HuH-7 (cell line): Measurements from ENCODE around the gene LDLRAP1.

ENCODE experiments used
- DNase-seq: peaks from one replicate; pipeline ENCODE4 v3.0.0; 2011; ENCODE audit warnings: low spot score

Gene LDLRAP1

DNA sequence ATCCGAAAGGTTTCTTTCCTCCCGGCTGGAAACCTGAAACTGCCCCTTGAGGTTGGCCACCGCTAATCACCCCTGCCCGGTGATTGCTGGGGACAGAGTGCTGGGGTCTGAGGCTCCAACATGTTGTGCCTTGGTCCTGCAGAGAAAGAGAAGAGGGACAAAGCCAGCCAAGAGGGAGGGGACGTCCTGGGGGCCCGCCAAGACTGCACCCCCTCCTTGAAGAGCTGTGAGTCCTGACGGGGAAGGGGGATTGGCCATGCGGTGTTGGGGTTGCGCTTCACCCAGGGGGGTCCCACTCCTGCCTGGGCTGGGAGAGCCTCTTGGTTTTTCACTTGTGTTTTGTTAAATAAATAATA is 19.5 kb downstream of the LDLRAP1 start:
- DNase-seq: no peak

DNA sequence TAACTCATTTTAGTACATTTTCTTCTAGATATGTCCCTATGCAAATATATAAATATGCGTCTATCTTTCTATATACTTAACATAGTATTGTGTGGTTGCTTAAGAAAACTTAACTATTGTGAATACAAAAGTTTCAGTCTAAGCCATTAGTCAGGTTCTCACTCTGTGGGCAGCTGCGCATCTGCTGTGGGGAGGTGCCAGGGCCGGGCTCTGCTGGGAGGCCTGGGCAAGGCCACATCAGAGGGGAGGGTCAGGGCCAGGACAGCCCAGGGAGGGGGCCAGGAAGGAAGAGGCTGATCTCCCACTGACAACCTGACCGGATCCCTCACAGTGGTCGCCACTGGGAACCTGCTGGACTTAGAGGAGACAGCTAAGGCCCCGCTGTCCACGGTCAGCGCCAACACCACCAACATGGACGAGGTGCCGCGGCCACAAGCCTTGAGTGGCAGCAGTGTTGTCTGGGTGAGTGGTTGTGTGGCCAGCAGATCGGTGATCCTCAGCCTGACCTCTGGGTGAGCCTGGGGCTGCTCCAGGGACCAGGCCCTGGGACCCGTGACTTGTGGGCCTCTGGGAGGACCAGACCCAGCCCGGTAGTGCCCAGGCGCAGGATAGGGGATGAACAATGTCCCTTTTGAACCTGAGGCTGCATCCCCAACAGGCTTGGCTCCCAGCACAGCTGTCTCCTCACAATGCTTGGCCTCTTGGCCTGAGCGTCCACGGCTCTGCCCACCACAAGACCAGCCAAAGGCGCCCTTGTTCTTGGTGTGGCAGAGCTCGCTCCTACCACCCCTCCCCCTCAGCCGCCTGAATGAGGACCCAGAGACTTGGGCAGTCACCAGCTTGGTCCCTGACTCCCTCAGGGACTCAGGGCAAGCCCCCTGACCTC is 20.2 kb downstream of the LDLRAP1 start:
- no peak for DNase-seq

DNA sequence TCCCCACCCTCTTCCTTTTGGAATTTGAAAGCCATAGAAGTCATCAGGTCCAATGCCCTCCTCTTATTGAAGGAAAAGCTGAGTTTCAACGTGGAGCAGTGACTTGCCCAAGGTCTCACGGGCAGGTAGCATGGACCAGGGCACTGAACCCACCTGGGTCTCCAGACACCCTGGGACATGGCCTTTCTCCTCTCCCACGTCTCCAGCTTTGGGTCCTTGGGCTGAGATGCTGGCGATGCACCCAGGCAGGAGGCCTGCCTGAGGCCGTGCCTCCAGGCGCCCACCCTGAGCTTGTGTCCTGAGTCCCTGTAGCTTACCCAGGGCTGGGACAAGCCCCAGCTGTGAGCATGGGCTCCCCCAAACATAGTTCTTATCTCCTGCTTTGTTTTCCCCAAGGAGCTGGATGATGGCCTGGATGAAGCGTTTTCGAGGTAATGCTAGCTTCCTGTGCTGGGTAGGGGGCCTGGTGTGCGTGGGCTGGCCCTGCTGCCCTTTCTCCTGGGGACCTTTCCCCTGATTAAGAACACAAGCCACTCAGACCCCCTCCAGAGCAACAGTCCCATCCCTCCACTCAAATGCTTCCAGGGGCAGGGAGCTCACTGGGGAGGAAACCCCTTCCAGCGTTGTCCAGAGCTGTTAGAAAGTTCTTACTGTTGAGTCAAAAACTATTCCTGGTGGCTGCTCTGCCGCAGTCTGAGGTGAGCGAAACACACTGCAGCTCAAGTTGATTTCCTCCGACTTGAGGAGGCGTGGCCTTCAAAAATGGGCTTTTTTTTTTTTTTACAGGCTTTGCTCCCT is 21.6 kb downstream of the LDLRAP1 start:
- DNase-seq: no peak

DNA sequence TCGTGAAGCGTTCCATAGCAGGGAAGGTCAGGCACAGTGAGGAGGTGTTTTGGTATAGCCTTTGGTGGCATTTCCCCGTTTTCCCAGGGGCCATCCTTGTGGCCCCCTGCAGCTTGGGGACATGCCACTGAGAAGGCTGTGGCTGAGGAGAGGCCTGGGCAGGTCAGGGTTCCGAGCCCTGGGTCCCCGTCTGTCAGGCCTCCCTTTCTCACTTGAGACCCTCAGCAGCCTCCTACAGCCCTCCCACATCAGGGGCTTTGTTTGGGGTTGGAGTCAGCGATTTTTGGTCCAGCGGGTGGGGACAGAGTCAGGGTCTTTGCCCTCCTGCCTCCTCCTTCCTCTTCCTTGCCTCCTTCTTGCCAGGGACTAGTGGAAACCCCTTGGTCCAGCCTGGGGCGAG is 22.2 kb downstream of the LDLRAP1 start:
- no peak for DNase-seq

DNA sequence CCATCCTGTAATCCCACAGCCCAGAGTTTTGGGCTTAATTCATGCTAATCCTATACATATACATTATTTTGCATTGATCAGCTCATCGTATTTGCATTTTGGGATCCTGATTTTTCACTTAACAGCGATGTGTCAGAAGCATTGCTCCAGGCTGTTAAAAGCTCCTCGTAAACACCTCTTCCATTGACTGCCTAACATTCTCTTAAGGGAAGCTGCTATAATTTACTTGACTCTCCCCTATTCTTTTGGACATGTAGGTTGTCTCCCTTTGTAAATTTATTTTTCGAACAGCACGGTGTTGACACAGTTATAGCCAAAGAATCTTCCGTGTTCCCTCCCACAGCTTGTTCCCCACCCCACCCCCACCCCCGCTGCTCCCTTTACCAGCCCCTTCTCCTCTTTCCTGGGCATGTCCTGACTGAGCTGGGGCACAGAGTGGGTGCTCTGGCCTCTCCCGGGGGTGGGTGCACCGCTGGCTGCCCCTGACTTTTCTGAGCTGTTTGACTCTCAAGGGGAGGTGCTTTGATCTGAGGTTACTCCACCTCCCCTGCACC is 22.8 kb downstream of the LDLRAP1 start:
- DNase-seq: no peak

DNA sequence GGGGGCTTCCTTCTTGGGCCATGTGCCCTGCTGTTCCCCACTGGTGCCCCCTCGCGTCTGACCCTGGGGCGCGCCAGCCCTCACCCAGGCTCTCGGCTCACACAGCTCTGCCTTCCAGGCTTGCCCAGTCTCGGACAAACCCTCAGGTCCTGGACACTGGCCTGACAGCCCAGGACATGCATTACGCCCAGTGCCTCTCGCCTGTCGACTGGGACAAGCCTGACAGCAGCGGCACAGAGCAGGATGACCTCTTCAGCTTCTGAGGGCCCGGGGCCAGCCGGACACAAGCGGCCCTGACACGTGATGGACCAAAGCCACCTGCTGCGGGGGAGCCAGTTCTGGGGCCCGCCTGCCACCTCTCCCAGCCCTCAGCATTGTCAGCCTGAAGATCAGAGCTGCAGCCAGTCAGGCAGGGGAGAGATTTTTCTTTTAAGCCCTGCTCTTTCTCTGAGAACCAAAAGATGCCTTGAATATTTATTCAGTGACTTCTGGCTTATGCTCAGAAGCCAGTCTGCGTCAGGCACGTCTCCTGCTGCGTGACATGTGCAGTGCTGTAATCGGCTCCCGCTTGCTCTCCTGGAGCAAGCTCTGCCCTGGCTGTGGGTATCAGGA is 23.4 kb downstream of the LDLRAP1 start:
- no peak for DNase-seq

DNA sequence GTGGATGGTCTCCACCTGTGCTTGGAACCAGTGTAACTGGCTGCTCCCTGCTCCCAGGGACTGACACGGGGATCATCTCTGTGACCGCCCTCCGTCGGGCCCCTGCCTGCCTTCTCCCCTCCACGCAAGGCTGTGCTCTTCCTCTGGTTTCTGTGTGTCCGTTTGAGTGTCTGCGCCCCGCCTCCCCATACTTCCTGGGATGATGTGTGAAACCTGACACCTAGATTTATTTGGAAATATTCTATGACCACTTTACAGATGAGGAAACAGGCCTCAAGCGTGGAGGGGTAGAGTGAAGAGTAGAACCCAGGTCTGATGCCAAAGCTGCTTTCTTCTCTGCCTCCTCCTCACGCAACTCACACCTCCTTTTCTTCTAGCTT is 24.3 kb downstream of the LDLRAP1 start:
- DNase-seq: no peak

DNA sequence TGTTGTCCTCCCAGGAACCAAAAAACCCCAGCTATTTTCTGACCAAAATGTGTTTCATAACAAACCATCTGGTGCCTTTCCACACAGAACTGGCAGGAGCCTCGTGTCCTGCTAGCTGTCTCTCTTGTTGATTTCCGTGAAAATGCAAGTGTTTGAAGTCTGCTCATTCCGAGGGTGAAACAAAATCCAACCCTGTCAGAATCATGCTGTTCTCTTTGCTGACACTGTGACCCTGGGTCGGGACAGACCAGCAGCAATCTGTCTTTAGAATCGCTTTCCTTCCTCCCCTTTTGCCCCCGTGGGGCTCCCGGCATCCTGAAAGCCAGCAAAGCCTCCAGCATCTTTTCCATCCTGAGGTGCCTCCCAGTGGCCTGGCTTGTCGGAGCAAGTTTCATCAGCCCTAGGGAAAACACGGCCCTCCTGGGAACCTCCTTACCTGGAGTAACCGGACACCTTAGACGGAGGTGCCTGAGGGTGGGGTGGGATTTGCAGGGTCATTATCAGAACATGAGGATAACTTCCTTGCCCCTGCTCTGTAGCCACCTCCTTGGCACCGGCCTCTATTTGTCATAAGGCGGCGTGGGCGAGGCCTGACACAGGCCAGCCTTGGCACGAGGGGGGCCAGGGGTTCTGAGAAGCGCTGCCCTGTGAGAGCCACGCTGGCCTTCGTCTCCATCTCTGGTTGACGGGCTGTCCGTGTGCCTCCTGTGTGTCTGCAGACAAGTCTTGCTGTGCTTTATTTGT is 24.9 kb downstream of the LDLRAP1 start:
- no peak for DNase-seq

DNA sequence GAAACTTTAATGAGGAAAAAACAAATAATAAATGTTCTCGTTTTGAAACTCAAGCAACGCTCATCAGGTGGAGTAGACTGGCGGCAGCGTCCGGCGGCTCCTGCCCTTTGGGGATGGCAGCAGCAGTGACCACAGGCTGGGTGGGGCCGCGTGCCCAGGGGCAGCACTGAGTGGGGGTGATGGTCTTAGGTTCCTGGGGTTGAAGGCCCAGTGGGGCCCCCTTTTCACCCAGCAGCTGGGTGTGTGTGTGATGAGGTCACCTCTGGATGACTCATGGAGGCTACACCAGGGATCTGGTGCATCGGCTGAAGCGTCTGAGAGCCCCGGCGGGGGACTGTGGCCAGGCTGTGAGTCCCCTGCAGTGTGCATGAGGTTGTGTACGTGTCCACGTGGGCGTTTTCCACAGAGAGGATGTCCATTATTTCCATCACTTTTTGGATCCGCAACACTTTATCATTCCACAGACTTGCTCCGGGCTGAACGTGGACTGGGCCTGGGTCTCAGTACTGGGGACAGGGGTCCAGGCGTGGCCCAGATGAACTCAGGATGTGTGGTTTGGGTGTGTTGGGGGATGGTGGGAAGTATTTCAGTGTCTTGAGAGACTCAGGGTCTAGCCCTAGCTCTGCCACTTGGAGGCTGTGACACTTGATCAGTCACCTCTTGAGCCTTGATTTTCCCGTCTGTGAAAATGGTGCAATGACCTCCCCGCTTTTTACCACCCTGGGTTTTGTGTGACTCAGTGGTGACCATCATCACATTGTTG is 25.6 kb downstream of the LDLRAP1 start:
- DNase-seq: no peak

DNA sequence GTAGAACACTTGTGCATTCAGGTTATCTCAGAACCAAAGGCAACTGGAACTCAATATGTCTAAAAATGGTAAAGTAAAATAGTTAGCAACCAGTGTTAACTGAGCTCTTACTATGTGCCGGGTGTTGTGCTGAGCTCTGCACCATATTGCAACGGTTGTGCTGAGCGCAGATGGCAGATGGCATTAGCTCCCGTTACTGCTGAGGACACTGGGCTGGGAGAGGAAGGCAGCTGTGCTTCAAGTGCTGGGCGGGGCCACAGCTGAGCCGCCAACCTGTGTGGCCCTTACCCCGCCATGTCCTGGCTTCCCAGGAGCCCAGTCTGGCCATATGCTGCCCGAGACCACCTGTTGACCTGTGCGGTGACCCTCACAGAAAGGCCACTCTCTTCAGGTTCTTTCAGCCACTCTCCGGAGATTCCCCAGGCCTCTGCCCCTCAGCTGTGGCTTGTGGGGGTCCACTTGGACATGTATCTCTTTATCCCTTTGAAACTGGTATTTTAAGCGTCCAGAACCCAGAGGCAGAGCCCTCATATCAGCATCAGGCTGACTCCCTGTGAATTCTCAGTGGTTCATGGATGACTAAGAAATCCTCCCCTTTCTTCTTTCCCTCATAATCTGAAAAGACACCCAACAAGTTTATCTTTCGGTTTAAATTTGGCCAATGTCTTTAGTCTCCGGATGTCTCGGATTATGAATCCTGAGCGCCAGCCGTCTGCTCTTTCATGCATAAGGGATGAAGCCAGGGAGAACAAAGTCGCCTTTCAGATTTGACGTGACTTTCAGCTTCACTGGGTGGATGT is 26.4 kb downstream of the LDLRAP1 start:
- no peak for DNase-seq

DNA sequence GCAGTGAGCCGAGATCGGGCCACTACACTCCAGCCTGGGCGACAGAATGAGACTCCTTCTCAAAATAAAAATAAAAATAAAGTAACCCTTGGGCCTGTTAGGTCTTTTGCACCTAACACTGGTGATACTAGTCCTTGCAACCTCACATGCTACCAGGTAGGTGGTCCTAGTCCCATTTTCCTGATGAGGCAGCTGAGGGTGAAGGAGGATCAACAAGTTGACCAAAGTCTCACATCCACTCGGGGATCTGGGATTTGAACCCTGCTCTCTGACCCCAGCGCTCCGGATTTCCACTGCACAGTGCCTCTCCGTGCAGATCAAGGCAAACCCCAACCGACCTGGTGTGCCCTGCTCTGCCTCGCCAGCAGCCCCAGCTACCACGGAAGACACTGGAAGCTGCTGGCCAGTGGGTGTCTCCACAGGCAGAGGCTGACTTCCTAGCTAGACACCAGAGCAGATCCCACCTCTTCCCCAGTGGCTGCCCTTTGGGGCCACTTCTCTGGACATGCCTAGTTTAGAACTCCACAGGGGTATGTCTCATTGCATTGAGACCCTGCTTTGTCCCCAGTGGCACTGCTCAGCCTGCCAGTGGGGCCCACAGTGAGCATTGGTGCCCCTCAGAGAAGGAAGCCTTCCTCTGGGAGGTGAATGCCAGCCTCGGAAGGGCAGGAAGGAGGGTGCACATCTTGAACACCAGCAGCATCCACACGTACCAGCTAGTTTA is 27.6 kb downstream of the LDLRAP1 start:
- DNase-seq: no peak

DNA sequence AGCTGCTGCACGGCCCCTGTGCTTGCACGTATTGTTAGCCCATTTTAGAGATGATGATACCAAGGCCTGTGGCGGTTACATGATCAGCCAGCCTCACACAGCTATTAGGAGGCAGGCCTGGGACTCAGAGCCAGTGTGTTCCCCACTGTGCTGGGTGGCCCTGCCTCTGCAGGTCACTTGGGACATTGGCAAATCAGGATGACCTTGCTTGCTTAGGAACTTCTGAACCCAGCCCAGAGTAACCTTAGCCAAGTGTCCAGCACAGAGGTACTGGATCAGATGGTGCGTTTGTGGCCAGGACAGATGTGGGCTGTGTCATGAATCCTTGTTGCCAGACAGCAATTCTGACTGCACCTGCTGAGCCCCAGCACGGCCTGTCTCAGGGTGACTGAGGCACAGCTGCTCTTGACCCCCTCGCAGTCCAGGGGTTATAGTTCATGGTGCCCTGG is 28.1 kb downstream of the LDLRAP1 start:
- no peak for DNase-seq

DNA sequence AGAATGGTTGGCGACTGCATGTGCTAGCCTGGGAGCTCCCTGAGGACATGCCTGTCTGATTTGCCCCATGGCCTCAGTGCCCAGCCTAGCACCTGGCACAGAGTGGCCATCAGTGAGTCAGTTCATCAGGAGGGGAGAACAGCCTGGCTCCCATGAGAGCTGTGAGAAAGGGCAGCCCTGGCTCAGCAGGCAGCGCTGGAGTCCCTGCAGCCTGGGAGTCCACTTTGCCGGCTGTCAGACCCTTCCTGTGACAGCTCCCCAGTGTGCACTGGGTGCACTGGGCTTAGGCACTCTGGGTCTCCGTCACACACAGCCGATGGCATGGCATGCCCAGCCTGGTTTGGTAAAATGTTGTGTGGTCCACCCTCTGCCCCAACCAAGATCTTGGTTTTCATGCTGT is 28.7 kb downstream of the LDLRAP1 start:
- no peak for DNase-seq

DNA sequence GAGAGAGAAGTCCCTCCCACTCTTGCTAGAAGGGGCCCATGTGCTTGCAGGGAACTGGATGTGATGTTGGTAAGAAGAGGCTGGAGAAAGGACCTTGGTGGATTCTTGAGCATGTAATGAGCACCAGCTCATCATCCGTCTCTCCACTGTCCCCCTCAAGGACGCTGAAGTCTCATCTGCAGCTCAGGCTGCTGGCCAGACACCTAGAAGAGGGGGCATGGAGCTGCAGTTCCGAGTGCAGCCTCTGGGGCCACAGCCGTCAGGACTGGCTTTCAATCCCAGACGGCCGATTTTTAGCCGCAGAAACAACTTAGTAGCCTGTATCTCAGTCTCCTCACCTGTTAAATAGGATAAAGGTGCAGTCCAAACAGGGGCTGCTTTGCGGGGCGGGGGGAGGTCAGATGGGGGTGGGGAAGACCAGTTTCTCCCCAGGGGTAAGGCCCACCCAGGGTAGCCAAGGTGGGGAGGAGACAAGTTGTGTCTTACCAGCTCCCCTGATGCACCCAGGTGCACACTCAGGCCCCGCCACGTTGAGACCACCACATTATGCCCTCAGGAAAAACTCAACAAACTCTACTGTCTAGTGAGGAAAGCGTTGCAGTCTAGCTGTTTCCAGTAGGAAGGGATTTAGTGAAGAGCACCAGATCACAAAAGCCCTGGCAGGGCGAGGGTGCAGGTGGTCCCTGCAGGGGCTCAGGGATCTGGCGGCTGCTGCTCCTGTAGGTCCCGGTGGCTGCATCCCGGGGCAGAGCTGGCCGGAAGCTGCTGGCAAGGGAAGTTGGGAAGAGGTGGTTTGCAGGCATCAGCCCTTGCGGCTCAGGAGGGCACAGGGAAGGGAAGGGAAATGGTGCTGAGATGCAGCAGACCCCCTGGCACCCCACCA is 29.5 kb downstream of the LDLRAP1 start:
- DNase-seq: peak; percentile 85

DNA sequence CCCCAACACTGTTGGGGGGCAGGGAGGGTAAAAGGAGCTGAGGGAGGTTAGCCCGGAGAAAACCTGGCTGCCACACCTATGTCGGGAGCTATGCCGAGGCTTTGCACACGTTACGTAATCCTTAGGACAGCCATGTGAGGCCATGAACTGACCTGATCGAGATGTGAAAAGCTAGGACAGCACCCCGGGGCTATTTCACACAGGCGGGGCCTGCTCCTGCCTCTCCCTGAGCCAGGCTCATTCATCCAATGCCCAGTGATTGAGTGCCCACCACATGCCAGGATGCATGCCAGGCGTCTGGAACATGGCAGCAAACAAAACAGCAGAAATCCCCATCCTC is 30.2 kb downstream of the LDLRAP1 start:
- DNase-seq: peak; percentile 69

DNA sequence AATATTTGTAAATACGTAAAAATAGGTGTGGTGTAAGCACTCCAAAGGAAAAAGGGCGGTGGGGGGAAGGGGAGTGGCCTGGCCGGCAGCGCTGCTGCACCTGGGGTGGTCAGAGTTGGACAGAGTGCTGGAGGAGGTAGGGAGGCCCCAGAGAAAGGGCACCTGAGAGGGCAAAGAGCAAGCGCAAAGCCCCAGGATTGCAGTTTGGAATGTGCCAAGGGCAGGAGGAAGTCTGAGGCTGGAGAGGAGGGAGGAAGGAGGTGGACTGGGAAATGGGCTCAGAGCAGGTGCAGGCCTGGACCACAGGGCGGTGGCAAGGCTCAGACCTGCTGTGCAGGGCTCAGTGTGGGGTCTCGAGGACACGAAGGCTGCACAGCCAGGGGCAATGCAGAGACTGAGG is 30.6 kb downstream of the LDLRAP1 start:
- DNase-seq: no peak

DNA sequence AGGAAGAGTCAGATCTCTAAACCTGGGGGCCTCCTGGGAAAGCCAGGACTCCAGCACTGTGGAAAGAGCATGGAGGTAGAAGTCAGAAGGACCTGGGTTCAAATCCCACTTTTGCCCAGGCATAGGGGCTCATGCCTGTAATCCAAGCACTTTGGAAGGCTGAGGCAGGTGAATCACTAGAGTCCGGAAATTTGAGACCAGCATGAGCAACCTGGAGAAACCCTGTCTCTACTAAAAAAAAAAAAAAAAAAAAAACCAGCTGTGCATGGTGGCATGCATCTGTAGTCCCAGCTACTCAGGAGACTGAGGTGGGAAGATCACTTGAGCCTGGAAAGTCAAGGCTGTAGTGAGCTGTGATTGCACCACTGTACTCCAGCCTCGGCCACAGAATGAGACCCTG is 31.8 kb downstream of the LDLRAP1 start:
- no peak for DNase-seq

DNA sequence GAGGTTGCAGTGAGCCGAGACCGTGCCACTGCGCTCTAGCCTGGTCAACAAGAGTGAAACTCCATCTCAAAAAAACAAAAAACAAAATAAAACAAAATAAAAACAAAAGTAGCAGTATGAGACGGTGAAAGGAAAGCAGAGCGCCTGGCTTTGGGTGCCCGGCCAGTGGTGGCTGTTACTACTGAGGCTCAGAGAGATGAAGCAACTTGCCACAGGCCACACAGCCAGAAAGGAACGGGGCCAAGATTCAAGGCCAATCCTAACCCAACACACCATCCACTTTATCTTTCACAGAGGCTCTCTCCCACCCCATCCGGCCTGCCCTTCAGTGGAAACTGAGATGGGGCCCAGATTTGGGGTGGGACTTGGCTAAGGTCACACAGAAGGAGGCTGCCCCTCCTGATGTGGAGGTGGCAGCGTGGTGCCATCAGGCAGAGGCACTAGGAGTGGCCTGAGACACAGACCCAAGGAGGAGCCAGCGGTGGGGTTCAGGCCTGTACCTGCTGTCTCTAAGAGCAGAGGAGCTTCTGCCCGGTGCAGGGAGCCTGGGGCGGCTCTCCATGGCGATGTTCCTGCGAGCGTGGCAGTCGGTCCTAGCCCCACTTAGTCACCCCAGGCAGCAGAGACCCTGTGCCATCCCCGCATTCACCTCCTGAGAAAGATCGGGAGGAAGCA is 33.2 kb downstream of the LDLRAP1 start:
- no peak for DNase-seq
